ENCODE results near the gene MORN1.

DNA sequence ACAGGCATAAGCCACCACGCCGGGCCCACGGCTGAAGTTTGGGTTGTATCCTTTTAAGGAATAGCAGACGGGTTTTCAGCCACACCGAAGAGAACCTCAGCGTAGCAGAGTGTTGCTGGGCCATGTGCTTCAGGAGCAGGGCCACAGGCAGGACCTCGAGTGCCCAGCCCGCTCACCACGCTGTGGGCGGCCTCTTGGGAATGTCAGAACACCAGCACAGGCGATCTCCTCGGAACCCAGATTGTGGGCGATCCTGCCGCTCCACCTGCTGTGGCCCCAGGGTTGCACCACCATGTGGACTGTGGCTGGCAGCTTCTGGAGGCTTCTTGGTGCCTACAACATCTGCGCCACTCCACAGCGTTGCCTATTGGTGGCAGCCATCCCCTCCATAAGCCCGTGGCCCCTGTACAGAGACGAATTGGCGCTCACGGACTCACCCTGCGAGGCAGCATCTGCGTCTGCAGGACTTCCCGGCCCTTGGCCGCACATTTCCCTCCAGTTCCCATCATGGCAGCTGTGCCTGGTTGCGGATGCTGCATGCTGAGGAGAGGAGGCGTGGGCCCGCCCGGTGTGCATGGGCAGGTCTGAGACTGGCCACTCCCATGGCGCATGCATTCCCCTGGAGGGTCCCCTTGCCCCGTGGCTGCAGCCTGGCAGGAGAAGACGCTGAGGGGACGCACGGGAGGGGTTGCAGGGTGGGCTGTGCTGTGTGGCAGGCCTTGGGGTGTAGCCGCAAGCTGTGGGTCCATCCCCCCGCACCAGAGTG is 93.9 kb downstream of the MORN1 start:
- TF ChIP-seq, protein P1, sequence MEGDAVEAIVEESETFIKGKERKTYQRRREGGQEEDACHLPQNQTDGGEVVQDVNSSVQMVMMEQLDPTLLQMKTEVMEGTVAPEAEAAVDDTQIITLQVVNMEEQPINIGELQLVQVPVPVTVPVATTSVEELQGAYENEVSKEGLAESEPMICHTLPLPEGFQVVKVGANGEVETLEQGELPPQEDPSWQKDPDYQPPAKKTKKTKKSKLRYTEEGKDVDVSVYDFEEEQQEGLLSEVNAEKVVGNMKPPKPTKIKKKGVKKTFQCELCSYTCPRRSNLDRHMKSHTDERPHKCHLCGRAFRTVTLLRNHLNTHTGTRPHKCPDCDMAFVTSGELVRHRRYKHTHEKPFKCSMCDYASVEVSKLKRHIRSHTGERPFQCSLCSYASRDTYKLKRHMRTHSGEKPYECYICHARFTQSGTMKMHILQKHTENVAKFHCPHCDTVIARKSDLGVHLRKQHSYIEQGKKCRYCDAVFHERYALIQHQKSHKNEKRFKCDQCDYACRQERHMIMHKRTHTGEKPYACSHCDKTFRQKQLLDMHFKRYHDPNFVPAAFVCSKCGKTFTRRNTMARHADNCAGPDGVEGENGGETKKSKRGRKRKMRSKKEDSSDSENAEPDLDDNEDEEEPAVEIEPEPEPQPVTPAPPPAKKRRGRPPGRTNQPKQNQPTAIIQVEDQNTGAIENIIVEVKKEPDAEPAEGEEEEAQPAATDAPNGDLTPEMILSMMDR (IDR thresholded peaks at IDR 0.05; ENCODE audit: low read depth, low read length, poor library complexity, severe bottlenecking), result no peak
- no peak for TF ChIP-seq EZH2phosphoT487 (IDR thresholded peaks at IDR 0.05; ENCODE audit: borderline replicate concordance, low read length)
